Measurements from ENCODE around the gene CBR1. TPM values are rescaled to one million over a fixed set of nuclear protein-coding genes. Genes with fewer than 3 reads are reported as not detected.
A peak's percentile ranks its signal among the peaks of the same experiment; 100 is the strongest.

The CBR1 gene
- total and polyA plus RNA-seq, 10 of the 15 experiments (the other 5 are each of a cell fraction or from before 2014, with no cell fraction given): 16.9 to 138 (median 57.4) TPM

GRCh38 chr21:36097427-36098181 lies 27.8 kb downstream of the CBR1 start (continued):
- TF ChIP-seq, protein P1, sequence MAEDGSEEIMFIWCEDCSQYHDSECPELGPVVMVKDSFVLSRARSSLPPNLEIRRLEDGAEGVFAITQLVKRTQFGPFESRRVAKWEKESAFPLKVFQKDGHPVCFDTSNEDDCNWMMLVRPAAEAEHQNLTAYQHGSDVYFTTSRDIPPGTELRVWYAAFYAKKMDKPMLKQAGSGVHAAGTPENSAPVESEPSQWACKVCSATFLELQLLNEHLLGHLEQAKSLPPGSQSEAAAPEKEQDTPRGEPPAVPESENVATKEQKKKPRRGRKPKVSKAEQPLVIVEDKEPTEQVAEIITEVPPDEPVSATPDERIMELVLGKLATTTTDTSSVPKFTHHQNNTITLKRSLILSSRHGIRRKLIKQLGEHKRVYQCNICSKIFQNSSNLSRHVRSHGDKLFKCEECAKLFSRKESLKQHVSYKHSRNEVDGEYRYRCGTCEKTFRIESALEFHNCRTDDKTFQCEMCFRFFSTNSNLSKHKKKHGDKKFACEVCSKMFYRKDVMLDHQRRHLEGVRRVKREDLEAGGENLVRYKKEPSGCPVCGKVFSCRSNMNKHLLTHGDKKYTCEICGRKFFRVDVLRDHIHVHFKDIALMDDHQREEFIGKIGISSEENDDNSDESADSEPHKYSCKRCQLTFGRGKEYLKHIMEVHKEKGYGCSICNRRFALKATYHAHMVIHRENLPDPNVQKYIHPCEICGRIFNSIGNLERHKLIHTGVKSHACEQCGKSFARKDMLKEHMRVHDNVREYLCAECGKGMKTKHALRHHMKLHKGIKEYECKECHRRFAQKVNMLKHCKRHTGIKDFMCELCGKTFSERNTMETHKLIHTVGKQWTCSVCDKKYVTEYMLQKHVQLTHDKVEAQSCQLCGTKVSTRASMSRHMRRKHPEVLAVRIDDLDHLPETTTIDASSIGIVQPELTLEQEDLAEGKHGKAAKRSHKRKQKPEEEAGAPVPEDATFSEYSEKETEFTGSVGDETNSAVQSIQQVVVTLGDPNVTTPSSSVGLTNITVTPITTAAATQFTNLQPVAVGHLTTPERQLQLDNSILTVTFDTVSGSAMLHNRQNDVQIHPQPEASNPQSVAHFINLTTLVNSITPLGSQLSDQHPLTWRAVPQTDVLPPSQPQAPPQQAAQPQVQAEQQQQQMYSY (CRISPR knock-in tag; IDR thresholded peaks at IDR 0.05): no peak
- TF ChIP-seq PKNOX1 (IDR thresholded peaks at IDR 0.05) (peak; percentile 27; the same call in 1 of the 2 replicates), ETV6 (conservative IDR thresholded peaks at IDR 0.05 in 1 of 2, IDR thresholded peaks at IDR 0.05 in 1 of 2; ENCODE audit: borderline replicate concordance in 1 of 2, low read depth in 1 of 2) (peak in 1 of 2 experiments; percentile 14; a peak in 1 of 4 replicates), NFIC (IDR thresholded peaks at IDR 0.05; ENCODE audit: low read depth, low read length) (peak; percentile 58; the same call in 1 of the 2 replicates), MEF2A (IDR thresholded peaks at IDR 0.05; ENCODE audit: insufficient read depth, low read depth, low read length) (peak; percentile 88), ZBTB11 (CRISPR knock-in tag; IDR thresholded peaks at IDR 0.05) (no peak), IKZF1 (conservative IDR thresholded peaks at IDR 0.05) (peak; percentile 50), MXI1 (IDR thresholded peaks at IDR 0.05; ENCODE audit: low read depth, low read length) (no peak)
